Parathyroid adenoma (tissue), 2 donors: Measurements from ENCODE around the gene OTOG.

ENCODE experiments used
- H2AFZ ChIP-seq: fragments of 300-600 bp; sonication (generic); one replicate; pipeline ENCODE4 v1.7.0; 2017; ENCODE audit warnings: antibody characterized with exemption, mild to moderate bottlenecking
- H3K27ac ChIP-seq: fragments of 300-600 bp; sonication (generic); one replicate; pipeline ENCODE4 v1.7.0; 2017
- H3K27me3 ChIP-seq: fragments of 300-600 bp; sonication (generic); one replicate; pipeline ENCODE4 v1.7.0; 2017; ENCODE audit warnings: low read length; ENCODE audit not compliant: control insufficient read depth, insufficient read depth
- H3K36me3 ChIP-seq: fragments of 300-600 bp; sonication (generic); one replicate; pipeline ENCODE4 v1.7.0; 2017; ENCODE audit warnings: low read length; ENCODE audit not compliant: control insufficient read depth, insufficient read depth
- H3K4me1 ChIP-seq: fragments of 300-600 bp; sonication (generic); one replicate; pipeline ENCODE4 v1.7.0; 2017; ENCODE audit warnings: control low read depth
- H3K4me2 ChIP-seq: fragments of 300-600 bp; sonication (generic); one replicate; pipeline ENCODE4 v1.7.0; 2017; ENCODE audit warnings: low read length
- H3K4me3 ChIP-seq: fragments of 300-600 bp; sonication (generic); one replicate; pipeline ENCODE4 v1.7.0; 2017; ENCODE audit warnings: low read depth, low read length
- H3K79me2 ChIP-seq: fragments of 300-600 bp; sonication (generic); one replicate; pipeline ENCODE4 v1.7.0; 2017; ENCODE audit warnings: control low read depth
- H3K9ac ChIP-seq: fragments of 300-600 bp; sonication (generic); one replicate; pipeline ENCODE4 v1.7.0; 2017; ENCODE audit warnings: mild to moderate bottlenecking
- H3K9me3 ChIP-seq: fragments of 300-600 bp; sonication (generic); one replicate; pipeline ENCODE4 v1.7.0; 2017; ENCODE audit warnings: low read length; ENCODE audit not compliant: control insufficient read depth
- TF ChIP-seq, protein P1 (sequence below): fragments of 300-600 bp; sonication (generic); IDR thresholded peaks from one replicate; pipeline ENCODE4 v1.7.0; 2017; ENCODE audit warnings: antibody characterized with exemption, mild to moderate bottlenecking
- donor health status: primary hyperparathyroidism.

Gene OTOG

DNA sequence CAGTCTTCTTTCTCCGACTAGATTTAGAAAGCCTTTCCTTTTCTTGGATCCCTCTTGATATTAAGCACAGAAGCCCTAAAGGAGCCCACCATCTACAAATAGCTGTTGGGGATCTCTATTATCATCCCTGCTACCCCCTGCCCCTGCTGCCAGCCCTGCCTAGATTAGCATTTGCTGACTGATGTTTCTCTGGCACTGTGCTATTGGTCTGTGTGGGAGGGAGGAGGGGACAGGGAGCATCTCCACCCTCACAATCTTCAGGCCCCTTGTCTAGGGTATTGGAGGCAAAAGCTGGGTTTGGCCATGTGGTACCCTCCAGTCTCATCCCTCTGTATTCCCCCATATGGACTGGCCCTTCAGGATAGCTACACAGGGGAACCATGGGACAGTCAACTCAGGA lies 9.0 kb upstream of the OTOG start:
- no peaks in the 10 kb centered on the region for H3K79me2 ChIP-seq

DNA sequence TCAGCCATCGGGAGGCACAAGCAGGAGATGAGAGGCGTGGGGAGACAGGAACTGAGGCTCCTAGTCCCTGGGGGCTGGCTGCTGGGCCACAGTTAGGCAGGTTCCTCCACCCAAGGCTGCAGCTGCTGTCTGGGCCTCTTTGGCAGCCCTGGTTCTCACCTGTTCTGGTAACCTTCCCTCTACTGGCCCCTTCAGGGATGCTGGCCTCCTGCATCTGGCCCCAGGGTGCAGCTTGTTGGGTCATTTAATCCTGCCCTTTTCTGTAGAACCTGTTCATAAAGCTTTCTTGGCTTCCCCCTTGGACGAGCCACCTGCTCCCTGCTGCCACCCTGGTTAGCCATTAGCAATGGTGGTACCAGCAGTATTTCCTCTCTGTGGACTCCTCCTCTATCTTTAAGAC lies 8.3 kb upstream of the OTOG start:
- no peak overlapping the region for H3K9ac ChIP-seq
- H3K27ac ChIP-seq: no peak overlapping the region
- TF ChIP-seq, protein P1, sequence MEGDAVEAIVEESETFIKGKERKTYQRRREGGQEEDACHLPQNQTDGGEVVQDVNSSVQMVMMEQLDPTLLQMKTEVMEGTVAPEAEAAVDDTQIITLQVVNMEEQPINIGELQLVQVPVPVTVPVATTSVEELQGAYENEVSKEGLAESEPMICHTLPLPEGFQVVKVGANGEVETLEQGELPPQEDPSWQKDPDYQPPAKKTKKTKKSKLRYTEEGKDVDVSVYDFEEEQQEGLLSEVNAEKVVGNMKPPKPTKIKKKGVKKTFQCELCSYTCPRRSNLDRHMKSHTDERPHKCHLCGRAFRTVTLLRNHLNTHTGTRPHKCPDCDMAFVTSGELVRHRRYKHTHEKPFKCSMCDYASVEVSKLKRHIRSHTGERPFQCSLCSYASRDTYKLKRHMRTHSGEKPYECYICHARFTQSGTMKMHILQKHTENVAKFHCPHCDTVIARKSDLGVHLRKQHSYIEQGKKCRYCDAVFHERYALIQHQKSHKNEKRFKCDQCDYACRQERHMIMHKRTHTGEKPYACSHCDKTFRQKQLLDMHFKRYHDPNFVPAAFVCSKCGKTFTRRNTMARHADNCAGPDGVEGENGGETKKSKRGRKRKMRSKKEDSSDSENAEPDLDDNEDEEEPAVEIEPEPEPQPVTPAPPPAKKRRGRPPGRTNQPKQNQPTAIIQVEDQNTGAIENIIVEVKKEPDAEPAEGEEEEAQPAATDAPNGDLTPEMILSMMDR: no peak
- H3K4me2 ChIP-seq: no peak overlapping the region
- H3K36me3 ChIP-seq: no peaks in the 10 kb centered on the region
- H3K9me3 ChIP-seq: no peaks in the 10 kb centered on the region
- no peaks in the 10 kb centered on the region for H3K27me3 ChIP-seq
- H3K79me2 ChIP-seq: no peaks in the 10 kb centered on the region
- H3K4me3 ChIP-seq: no peak overlapping the region
- H2AFZ ChIP-seq: no peak overlapping the region
- H3K4me1 ChIP-seq: no peaks in the 10 kb centered on the region

More for the DNA sequence above, 9.0 kb upstream of the OTOG start:
- Histone ChIP-seq H3K27ac (no peak overlapping the region), H3K9me3 (no peaks in the 10 kb centered on the region), H3K4me1 (no peaks in the 10 kb centered on the region), H3K27me3 (no peaks in the 10 kb centered on the region), H2AFZ (no peak overlapping the region), H3K36me3 (no peaks in the 10 kb centered on the region), H3K4me3 (no peak overlapping the region), H3K9ac (no peak overlapping the region), H3K4me2 (no peak overlapping the region)
- TF ChIP-seq, protein P1: no peak

DNA sequence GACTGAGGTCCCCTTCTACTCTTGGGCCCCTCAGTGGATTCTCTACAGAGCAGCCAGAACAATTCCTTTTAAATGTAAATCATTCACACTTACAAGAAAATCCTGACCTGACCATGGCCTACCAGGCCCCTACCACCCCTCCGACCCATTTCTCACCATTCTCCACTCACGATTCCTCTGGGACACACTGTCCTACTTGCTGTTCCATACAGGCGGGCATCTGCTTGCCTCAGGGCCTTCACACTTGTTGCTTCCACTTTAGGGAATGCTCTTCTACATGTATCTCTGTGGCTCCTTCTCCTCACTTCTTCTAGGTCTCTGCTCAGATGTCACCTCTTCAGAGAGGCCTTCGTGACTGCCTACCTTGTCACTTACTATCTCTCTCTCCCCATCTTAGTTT lies 6.3 kb upstream of the OTOG start:
- H2AFZ ChIP-seq: no peak overlapping the region
- H3K27me3 ChIP-seq: no peaks in the 10 kb centered on the region
- H3K79me2 ChIP-seq: no peaks in the 10 kb centered on the region
- TF ChIP-seq, protein P1: no peak
- H3K9ac ChIP-seq: no peak overlapping the region
- no peak overlapping the region for H3K4me3 ChIP-seq
- no peak overlapping the region for H3K4me2 ChIP-seq
- H3K27ac ChIP-seq: no peak overlapping the region
- no peaks in the 10 kb centered on the region for H3K36me3 ChIP-seq
- H3K4me1 ChIP-seq: no peaks in the 10 kb centered on the region
- H3K9me3 ChIP-seq: no peaks in the 10 kb centered on the region

DNA sequence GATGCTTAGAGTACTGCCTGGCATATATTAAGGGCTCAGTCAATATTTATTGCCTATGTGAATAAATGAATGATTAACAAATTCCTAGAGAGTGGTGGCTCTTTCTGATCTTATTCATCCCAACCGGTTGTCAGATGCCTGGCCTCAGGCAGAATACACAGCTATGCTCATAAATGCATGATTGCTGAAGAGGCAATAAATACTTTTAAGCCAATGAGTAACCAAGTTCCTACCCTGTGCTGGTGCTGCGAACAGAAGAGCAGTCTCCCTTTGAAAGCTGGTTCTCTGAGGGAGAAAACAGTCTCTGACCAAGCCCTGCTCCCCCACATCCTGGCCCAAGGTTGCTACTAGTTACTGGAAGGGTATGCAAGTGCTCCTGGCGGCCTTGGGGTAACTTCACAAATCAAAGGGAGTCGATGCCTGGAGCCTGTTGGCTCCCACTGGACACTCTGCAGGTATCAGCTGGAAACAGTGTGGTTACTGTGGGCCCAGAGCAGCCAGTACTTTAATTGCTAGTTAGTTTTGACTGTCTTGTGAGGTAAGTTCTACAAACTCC lies 5.7 kb upstream of the OTOG start:
- H3K4me2 ChIP-seq: no peak overlapping the region
- H3K36me3 ChIP-seq: no peaks in the 10 kb centered on the region
- H3K27me3 ChIP-seq: no peaks in the 10 kb centered on the region
- TF ChIP-seq, protein P1: no peak
- no peaks in the 10 kb centered on the region for H3K4me1 ChIP-seq
- no peaks in the 10 kb centered on the region for H3K79me2 ChIP-seq
- H3K9me3 ChIP-seq: no peaks in the 10 kb centered on the region
- H3K4me3 ChIP-seq: no peak overlapping the region
- no peak overlapping the region for H3K9ac ChIP-seq
- H3K27ac ChIP-seq: no peak overlapping the region
- no peak overlapping the region for H2AFZ ChIP-seq

DNA sequence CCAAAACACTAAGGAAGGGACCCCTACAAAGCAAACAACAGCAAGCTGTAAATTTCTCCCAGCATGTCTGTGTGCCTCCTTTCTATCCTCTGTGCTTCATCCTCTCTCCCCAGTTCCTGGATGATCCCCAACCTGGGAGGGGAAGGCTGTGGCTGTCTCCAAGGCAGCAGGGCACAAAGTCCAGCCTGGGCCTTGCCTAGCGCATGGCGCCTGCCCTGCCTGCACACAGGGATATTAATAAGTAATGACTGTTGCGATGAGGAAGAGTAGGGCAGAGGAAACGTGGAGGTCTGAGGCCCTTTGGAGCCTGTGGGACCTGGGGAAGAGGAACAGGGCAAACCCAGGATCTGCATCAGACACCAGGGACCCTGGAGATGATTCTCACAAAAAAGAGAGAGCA lies 4.8 kb upstream of the OTOG start:
- TF ChIP-seq, protein P1: no peak
- Histone ChIP-seq H3K4me2 (no peak overlapping the region), H3K27ac (no peak overlapping the region), H2AFZ (no peak overlapping the region), H3K36me3 (no peaks in the 10 kb centered on the region), H3K4me3 (no peak overlapping the region), H3K4me1 (no peaks in the 10 kb centered on the region), H3K9ac (no peak overlapping the region), H3K79me2 (no peaks in the 10 kb centered on the region), H3K27me3 (no peaks in the 10 kb centered on the region), H3K9me3 (no peaks in the 10 kb centered on the region)
